ENCODE measurements around the gene SPATS2.
A peak's percentile ranks its signal among the peaks of the same experiment; 100 is the strongest.

The SPATS2 gene

DNA sequence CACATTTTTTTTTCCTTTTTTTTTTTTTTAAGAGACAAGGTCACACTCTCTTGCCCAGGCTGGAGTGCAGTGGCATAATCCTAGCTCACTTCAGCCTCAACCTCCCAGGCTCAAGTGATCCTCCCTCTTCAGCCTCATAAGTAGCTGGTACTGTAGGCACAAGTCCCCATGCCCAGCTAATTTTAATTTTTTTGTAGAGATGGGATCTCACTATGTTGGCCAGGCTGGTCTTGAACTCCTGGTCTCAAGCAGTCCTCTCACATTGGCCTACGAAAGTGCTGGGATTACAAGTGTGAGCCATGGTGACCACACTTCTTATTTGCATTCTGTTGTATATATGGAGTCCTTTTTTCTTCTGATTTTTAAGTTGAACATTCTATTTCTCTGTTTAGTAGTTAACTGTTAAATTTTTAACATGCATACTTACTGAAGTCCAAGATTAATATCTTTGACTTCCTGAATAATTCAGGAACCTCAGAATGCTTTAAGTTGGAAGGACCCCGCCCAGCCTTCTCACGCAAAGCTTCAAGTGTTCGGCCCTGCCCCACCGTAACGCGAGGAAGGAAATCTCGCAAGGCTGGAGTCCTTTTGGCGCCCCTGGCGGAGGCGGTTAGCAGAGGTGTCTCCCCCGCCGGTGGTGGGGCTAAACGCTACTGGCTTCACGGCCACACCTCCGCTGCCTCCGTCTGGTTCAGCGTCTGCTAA is 21.6 kb downstream of the SPATS2 start:
- H3K9me3 ChIP-seq (ENCODE audit: control insufficient read depth, insufficient read depth, low read length), result no peaks in the 10 kb centered on the region
- H3K4me1 ChIP-seq (ENCODE audit: insufficient read depth, low read length), result 0 out of 2 replicates have a peak, but pooled peaks cover 4% of the 10 kb centered on the region
- peak overlapping the region; percentile 30; the same call in 1 of the 2 replicates for H3K9ac ChIP-seq (ENCODE audit: low read depth, low read length)
- no peaks in the 10 kb centered on the region for H3K36me3 ChIP-seq (ENCODE audit: insufficient read depth, low read length)

DNA sequence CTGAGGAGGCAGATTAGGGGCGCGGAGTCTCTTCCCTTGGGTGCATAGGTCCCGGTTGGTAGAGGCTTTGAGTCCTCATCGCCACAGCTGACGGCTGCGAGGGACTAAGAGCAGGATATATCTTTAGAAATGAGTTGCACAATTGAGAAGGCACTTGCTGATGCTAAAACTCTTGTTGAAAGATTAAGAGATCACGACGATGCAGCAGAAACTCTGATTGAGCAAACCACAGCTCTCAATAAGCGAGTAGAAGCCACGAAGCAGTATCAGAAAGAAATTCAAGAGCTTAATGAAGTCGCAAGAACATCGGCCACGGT is 22.1 kb downstream of the SPATS2 start:
- H3K4me1 ChIP-seq (ENCODE audit: insufficient read depth, low read length), result 0 out of 2 replicates have a peak, but pooled peaks cover 4% of the 10 kb centered on the region
- no peaks in the 10 kb centered on the region for H3K36me3 ChIP-seq (ENCODE audit: insufficient read depth, low read length)
- peak overlapping the region; percentile 30; the same call in 1 of the 2 replicates for H3K9ac ChIP-seq (ENCODE audit: low read depth, low read length)
- no peaks in the 10 kb centered on the region for H3K9me3 ChIP-seq (ENCODE audit: control insufficient read depth, insufficient read depth, low read length)

DNA sequence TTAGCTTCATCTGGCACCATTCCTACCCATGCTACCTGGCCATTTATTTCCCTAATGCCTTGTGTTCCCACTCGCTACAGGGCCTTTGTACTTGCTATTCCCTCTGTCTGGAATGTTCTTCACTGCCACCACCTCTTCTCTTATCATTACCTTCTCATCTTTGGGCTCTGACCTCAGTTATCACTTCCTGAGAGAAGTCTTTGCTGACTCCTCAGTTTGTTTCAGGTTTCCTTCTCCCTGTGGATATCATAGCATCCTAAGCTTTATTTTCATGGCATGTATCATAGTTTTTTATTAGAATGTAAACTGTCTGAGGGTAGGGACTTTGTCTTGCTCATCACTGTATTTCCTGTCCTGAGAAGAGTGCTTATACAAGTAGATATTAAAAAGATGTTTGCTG is 29.7 kb downstream of the SPATS2 start:
- H3K4me1 ChIP-seq (ENCODE audit: insufficient read depth, low read length), result 0 out of 2 replicates have a peak, but pooled peaks cover 6% of the 10 kb centered on the region

DNA sequence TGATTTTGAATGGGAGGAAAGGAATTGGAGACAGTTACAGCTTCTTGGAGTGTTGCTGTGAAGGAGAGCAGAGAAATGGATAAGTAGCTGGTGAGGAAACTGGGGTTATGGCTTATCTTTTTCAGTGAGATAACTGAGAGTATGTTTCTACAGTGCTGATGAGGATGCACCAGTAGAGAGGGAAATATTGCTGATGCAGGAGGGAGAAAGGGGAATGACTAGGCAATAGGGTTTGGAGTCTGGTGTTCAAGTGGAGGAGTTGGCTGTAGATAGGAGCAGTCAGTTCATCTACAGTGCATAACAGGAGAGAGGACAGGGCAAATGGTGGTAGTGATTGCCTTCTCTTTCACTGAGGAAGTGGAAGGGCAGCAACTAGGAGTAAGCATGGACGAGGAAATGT is 33.0 kb downstream of the SPATS2 start:
- H3K9ac ChIP-seq (ENCODE audit: low read depth, low read length), result no peak overlapping the region
- 0 out of 2 replicates have a peak, but pooled peaks cover 6% of the 10 kb centered on the region for H3K4me1 ChIP-seq (ENCODE audit: insufficient read depth, low read length)
- H3K9me3 ChIP-seq (ENCODE audit: control insufficient read depth, insufficient read depth, low read length), result no peaks in the 10 kb centered on the region; the same call in 1 of the 2 replicates
- H3K36me3 ChIP-seq (ENCODE audit: insufficient read depth, low read length), result no peaks in the 10 kb centered on the region

More for the DNA sequence above, 29.7 kb downstream of the SPATS2 start:
- Histone ChIP-seq H3K36me3 (ENCODE audit: insufficient read depth, low read length) (no peaks in the 10 kb centered on the region), H3K9ac (ENCODE audit: low read depth, low read length) (no peak overlapping the region), H3K9me3 (ENCODE audit: control insufficient read depth, insufficient read depth, low read length) (no peaks in the 10 kb centered on the region; the same call in 1 of the 2 replicates)

DNA sequence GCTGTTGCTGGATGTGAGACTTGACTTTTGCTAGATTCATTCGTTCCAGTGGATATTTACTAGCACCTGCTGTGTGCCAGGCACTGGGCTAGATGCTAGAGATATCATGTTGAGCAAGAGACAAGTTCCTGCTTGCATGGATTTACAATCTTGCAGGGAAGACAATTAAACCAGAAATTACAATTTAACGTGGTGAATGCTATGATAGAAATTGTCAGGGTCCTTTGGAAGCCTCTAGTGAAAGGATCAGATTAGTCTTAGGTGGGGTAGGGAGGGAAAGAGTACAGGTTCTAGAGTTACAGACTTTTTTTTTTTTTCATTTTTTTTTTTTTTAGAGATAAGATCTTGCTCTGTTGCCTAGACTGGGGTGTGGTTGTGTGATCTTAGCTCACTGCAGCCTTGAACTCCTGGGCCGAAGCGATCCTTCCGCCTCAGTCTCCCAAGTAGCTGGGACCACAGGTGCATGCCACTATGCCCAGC is 36.7 kb downstream of the SPATS2 start:
- Histone ChIP-seq H3K9me3 (ENCODE audit: control insufficient read depth, insufficient read depth, low read length) (no peaks in the 10 kb centered on the region), H3K36me3 (ENCODE audit: insufficient read depth, low read length) (no peaks in the 10 kb centered on the region), H3K4me1 (ENCODE audit: insufficient read depth, low read length) (no peaks in the 10 kb centered on the region), H3K9ac (ENCODE audit: low read depth, low read length) (no peak overlapping the region)

- Histone ChIP-seq H3K4me1 (ENCODE audit: insufficient read depth, low read length) (no peaks in the 10 kb centered on the region), H3K36me3 (ENCODE audit: insufficient read depth, low read length) (no peaks in the 10 kb centered on the region), H3K9ac (ENCODE audit: low read depth, low read length) (no peak overlapping the region)
Observed at GRCh38 chr12:49404956-49405355, 37.7 kb downstream of the SPATS2 start.

DNA sequence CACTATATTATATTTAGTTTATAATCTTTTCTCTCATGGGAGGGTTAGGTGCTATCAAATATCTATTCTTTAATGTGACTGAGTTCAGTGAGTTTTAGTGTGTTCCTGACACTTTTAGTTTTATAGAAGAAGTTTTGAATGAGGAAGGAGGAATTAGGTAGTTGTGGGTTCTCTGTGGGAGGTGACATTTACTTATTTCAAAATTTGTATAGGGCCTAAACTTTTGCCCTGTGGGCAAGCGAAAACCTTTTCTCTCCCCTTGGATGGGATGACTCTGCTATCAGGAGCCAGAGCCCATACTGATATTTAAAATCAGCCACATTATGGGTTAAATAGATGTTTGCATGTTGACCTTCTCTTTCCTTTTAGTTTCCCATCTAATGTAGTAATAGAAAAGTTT is 43.6 kb downstream of the SPATS2 start:
- Histone ChIP-seq H3K36me3 (ENCODE audit: insufficient read depth, low read length) (no peaks in the 10 kb centered on the region), H3K4me1 (ENCODE audit: insufficient read depth, low read length) (no peaks in the 10 kb centered on the region), H3K9me3 (ENCODE audit: control insufficient read depth, insufficient read depth, low read length) (no peaks in the 10 kb centered on the region), H3K9ac (ENCODE audit: low read depth, low read length) (no peak overlapping the region)

More at GRCh38 chr12:49404956-49405355, 37.7 kb downstream of the SPATS2 start:
- H3K9me3 ChIP-seq (ENCODE audit: control insufficient read depth, insufficient read depth, low read length), result no peaks in the 10 kb centered on the region

DNA sequence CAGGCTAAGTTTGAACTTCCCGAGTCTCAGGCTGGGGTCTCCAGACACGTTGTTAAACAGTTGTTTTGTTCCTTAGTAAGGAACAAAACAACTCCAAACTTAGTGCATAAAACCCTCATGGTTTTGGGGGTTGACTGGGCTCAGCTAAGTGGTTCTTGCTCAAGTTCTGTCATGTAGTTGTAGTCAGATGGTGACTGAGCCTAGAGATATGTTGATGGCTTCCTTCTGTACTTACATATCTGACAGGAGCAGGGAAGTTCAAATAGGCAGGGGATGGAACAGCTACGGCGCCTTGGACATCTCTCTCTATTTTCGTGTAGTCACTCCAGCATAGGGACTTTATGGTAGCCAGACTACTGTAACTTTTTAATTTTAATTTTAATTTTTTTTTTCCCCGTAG is 45.7 kb downstream of the SPATS2 start:
- Histone ChIP-seq H3K9ac (ENCODE audit: low read depth, low read length) (no peak overlapping the region), H3K4me1 (ENCODE audit: insufficient read depth, low read length) (no peaks in the 10 kb centered on the region), H3K36me3 (ENCODE audit: insufficient read depth, low read length) (no peaks in the 10 kb centered on the region), H3K9me3 (ENCODE audit: control insufficient read depth, insufficient read depth, low read length) (no peaks in the 10 kb centered on the region)

- H3K4me1 ChIP-seq (ENCODE audit: insufficient read depth, low read length), result no peaks in the 10 kb centered on the region
- no peaks in the 10 kb centered on the region for H3K9me3 ChIP-seq (ENCODE audit: control insufficient read depth, insufficient read depth, low read length)
- no peak overlapping the region for H3K9ac ChIP-seq (ENCODE audit: low read depth, low read length)
- no peaks in the 10 kb centered on the region for H3K36me3 ChIP-seq (ENCODE audit: insufficient read depth, low read length)
Observed at GRCh38 chr12:49413796-49414195, 46.5 kb downstream of the SPATS2 start.

DNA sequence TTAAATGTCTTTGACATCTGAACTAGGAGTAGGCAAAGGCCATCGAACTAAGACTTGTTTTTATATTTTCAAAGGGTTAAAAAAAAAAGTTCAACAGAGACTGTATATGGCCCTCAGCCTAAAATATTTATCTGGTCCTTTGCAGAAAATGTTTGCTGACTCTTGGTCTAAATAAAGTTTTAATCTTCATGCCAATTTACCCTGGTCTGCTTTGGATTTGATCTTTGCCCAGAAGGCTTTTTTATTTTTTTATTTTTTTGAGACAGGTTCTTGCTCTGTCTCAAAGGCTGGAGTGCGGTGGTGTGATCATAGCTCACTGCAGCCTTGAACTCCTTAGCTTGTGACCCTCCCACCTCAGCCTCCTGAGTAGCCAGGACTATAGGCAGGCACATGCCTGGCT is 47.1 kb downstream of the SPATS2 start:
- Histone ChIP-seq H3K9me3 (ENCODE audit: control insufficient read depth, insufficient read depth, low read length) (no peaks in the 10 kb centered on the region), H3K36me3 (ENCODE audit: insufficient read depth, low read length) (no peaks in the 10 kb centered on the region), H3K9ac (ENCODE audit: low read depth, low read length) (no peak overlapping the region), H3K4me1 (ENCODE audit: insufficient read depth, low read length) (no peaks in the 10 kb centered on the region)

DNA sequence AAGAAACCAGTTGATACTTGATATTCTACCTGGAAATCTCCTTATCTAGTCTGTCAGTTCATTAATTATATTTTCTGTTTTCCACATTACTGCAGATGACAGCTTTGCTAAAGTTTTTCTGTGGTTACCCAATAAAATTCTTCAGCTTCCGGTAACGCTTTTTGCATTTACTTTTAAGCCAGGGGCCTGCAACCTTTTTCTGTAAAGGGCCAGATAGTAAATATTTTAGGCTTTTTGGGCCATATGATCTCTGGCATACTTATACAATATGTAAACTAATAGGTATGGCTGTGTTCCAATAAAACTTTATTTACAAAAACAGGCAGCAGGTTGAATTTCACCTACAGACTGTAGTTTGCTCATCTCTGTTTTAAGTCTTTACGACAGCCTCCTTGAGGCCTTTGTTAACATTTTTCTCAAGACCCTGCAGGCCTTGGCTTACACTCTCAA is 48.3 kb downstream of the SPATS2 start:
- Histone ChIP-seq H3K9ac (ENCODE audit: low read depth, low read length) (no peak overlapping the region), H3K9me3 (ENCODE audit: control insufficient read depth, insufficient read depth, low read length) (no peaks in the 10 kb centered on the region), H3K4me1 (ENCODE audit: insufficient read depth, low read length) (no peaks in the 10 kb centered on the region), H3K36me3 (ENCODE audit: insufficient read depth, low read length) (no peaks in the 10 kb centered on the region)

- Histone ChIP-seq H3K36me3 (ENCODE audit: insufficient read depth, low read length) (no peaks in the 10 kb centered on the region), H3K9me3 (ENCODE audit: control insufficient read depth, insufficient read depth, low read length) (no peaks in the 10 kb centered on the region), H3K9ac (ENCODE audit: low read depth, low read length) (no peak overlapping the region), H3K4me1 (ENCODE audit: insufficient read depth, low read length) (no peaks in the 10 kb centered on the region)
Observed at GRCh38 chr12:49416892-49417291, 49.6 kb downstream of the SPATS2 start.

GRCh38 chr12:49417558-49417957 is 50.3 kb downstream of the SPATS2 start:
- no peak overlapping the region for H3K9ac ChIP-seq (ENCODE audit: low read depth, low read length)
- H3K4me1 ChIP-seq (ENCODE audit: insufficient read depth, low read length), result no peaks in the 10 kb centered on the region
- H3K9me3 ChIP-seq (ENCODE audit: control insufficient read depth, insufficient read depth, low read length), result no peaks in the 10 kb centered on the region
- no peaks in the 10 kb centered on the region for H3K36me3 ChIP-seq (ENCODE audit: insufficient read depth, low read length)

- Histone ChIP-seq H3K9ac (ENCODE audit: low read depth, low read length) (no peak overlapping the region), H3K9me3 (ENCODE audit: control insufficient read depth, insufficient read depth, low read length) (no peaks in the 10 kb centered on the region), H3K36me3 (ENCODE audit: insufficient read depth, low read length) (no peaks in the 10 kb centered on the region), H3K4me1 (ENCODE audit: insufficient read depth, low read length) (no peaks in the 10 kb centered on the region)
Observed at GRCh38 chr12:49420556-49420955, 53.3 kb downstream of the SPATS2 start.

DNA sequence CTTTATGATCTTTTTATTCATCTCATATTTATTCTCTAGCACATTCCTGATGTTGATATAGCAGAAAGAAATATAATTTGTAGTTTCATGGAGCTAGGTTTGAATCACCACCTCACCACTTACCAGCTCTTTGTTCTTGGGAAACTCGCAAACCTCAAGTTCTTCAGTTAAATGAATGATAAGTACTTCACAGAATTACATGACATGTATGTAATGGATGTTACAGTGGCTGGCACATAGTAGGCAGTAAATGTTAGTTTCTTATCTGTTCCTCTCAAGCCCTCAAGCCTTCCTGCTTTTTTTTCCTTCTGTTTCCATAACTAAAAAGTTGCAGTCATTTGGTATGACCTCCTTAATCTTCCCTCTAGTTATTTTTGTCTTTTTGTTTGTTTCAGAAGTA is 54.9 kb downstream of the SPATS2 start:
- Histone ChIP-seq H3K4me1 (ENCODE audit: insufficient read depth, low read length) (no peaks in the 10 kb centered on the region), H3K36me3 (ENCODE audit: insufficient read depth, low read length) (no peaks in the 10 kb centered on the region), H3K9ac (ENCODE audit: low read depth, low read length) (no peak overlapping the region), H3K9me3 (ENCODE audit: control insufficient read depth, insufficient read depth, low read length) (no peaks in the 10 kb centered on the region)

Measured in ES-I3 (cell line).